ENCODE measurements around the gene RAB26. TPM values are rescaled to one million over a fixed set of nuclear protein-coding genes. Genes with fewer than 3 reads are reported as not detected.

Gene RAB26
- total RNA-seq, 1 experiment from 2014 or later: 1.0 TPM

GRCh38 chr16:2187212-2187611 is 38.8 kb downstream of the RAB26 start:
- BruUV-seq (replicated peaks): no TSS peak
- ChIA-PET POLR2A (interaction anchor here (0.8 kb wide), 1 partner anchor 32 kb away, joined by 4 read pairs; the partner anchor contains the start of gene TRAF7), CTCF (no interaction called here)
- Mint-ChIP-seq H3K36me3 (ENCODE audit: insufficient read depth, unreplicated experiment) (no peaks in the 10 kb centered on the region), H3K27me3 (ENCODE audit: insufficient read depth, unreplicated experiment) (no peaks in the 10 kb centered on the region), H3K4me3 (ENCODE audit: unreplicated experiment) (no peak overlapping the region), H3K4me1 (ENCODE audit: insufficient read depth, unreplicated experiment) (peaks cover 3% of the 10 kb centered on the region), H3K9me3 (ENCODE audit: unreplicated experiment) (no peaks in the 10 kb centered on the region), H3K27ac (ENCODE audit: low read depth, unreplicated experiment) (no peak overlapping the region)
- intact Hi-C loops (cut with micrococcal nuclease): no loop called here
- no peak for DNase-seq (ENCODE audit: unreplicated experiment)
- no peak for TF ChIP-seq CTCF (IDR thresholded peaks at IDR 0.05; ENCODE audit: unreplicated experiment)

GRCh38 chr16:2188395-2188794 is 40.0 kb downstream of the RAB26 start:
- no peak for TF ChIP-seq CTCF (IDR thresholded peaks at IDR 0.05; ENCODE audit: unreplicated experiment)
- Mint-ChIP-seq H3K4me3 (ENCODE audit: unreplicated experiment) (no peak overlapping the region), H3K27me3 (ENCODE audit: insufficient read depth, unreplicated experiment) (no peaks in the 10 kb centered on the region), H3K4me1 (ENCODE audit: insufficient read depth, unreplicated experiment) (no peaks in the 10 kb centered on the region), H3K9me3 (ENCODE audit: unreplicated experiment) (no peaks in the 10 kb centered on the region), H3K27ac (ENCODE audit: low read depth, unreplicated experiment) (no peak overlapping the region), H3K36me3 (ENCODE audit: insufficient read depth, unreplicated experiment) (no peaks in the 10 kb centered on the region)
- DNase-seq (ENCODE audit: unreplicated experiment): no peak
- intact Hi-C loops (cut with micrococcal nuclease): no loop called here
- ChIA-PET POLR2A (interaction anchor here (1.0 kb wide), 1 partner anchor 41 kb away, joined by 3 read pairs; no protein-coding TSS in a partner anchor), CTCF (interaction anchor here (0.7 kb wide), 1 partner anchor 37 kb away, joined by 3 read pairs; no protein-coding TSS in a partner anchor)
- BruUV-seq (replicated peaks): no TSS peak

DNA sequence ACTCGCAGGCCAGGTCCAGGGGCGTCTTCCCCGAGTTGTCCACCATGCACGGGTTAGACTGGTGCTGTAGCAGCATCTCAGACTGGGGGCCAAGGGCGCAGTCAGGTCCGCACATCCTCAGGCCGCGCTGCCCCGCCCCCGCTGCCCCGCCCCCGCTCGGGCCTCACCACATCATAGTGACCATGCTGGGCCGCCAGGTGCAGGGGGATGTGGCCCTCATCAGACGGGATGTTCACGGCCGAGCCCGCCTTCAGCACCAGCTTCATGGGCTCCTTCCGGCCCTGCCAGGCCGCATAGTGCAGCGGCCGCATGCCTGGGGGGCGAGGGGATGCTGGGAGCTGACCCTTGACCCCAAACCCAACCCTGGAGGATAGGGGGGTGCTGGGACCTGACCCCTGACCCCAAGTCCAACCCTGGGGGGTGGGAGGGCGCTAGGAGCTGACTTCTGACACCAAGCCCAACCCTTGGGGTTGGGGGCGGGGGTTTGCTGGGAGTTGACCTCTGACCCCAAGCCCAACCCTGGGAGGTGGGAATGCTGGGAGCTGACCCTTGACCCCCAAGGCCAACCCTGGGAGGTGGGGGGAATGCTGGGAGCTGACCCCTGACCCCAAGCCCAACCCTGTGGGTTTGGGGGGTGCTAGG is 40.9 kb downstream of the RAB26 start:
- BruUV-seq (replicated peaks): no TSS peak
- Mint-ChIP-seq H3K4me1 (ENCODE audit: insufficient read depth, unreplicated experiment) (no peaks in the 10 kb centered on the region), H3K27me3 (ENCODE audit: insufficient read depth, unreplicated experiment) (no peaks in the 10 kb centered on the region), H3K4me3 (ENCODE audit: unreplicated experiment) (no peak overlapping the region), H3K36me3 (ENCODE audit: insufficient read depth, unreplicated experiment) (no peaks in the 10 kb centered on the region), H3K9me3 (ENCODE audit: unreplicated experiment) (no peaks in the 10 kb centered on the region), H3K27ac (ENCODE audit: low read depth, unreplicated experiment) (no peak overlapping the region)
- CTCF ChIA-PET: no interaction called here
- POLR2A ChIA-PET: interaction anchor here (0.6 to 1.1 kb wide), 3 partner anchors 16 to 393 kb away, joined by 3 read pairs; no protein-coding TSS in a partner anchor
- intact Hi-C loops (cut with micrococcal nuclease): no loop called here
- no peak for TF ChIP-seq CTCF (IDR thresholded peaks at IDR 0.05; ENCODE audit: unreplicated experiment)
- no peak for DNase-seq (ENCODE audit: unreplicated experiment)

DNA sequence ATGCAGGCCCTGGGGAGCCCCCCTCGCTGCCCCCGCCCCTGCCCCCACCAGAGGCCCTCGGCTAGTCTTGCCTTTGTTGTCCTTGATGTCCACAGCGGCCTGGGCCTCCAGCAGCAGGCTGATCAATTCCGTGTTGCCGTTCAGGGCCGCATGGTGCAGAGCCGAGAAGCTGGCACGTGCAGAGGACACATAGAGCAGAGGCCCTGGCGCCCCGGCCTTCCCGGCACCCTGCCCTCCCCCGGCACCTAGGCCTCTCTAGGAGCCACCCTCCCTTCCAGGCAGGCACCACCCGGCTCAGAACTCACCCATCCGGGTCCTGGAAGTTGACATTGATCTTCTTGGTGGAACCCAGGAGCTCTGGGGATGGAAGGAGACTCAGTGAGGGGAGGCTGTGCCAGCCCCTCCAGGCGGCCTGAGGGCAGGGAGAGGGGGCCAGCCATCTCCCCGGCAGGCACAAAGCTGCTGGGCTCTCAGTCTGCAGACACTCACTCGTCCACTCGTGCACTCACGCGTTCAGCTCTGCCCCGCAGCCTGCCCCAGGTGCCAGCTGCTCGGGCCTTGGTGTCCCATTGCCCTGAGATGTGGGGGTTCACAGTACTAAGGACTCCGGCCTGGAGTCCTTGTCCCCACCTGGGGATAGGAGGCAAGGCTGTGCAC is 41.7 kb downstream of the RAB26 start:
- H3K36me3 Mint-ChIP-seq (ENCODE audit: insufficient read depth, unreplicated experiment): no peaks in the 10 kb centered on the region
- H3K27me3 Mint-ChIP-seq (ENCODE audit: insufficient read depth, unreplicated experiment): no peaks in the 10 kb centered on the region
- ChIA-PET CTCF (no interaction called here), POLR2A (interaction anchor here (1.1 kb wide), 1 partner anchor 16 kb away, joined by 3 read pairs; no protein-coding TSS in a partner anchor)
- no TSS peak for BruUV-seq (replicated peaks)
- H3K4me1 Mint-ChIP-seq (ENCODE audit: insufficient read depth, unreplicated experiment): no peaks in the 10 kb centered on the region
- no peak for TF ChIP-seq CTCF (IDR thresholded peaks at IDR 0.05; ENCODE audit: unreplicated experiment)
- no peaks in the 10 kb centered on the region for H3K9me3 Mint-ChIP-seq (ENCODE audit: unreplicated experiment)
- intact Hi-C loops (cut with micrococcal nuclease): no loop called here
- no peak overlapping the region for H3K4me3 Mint-ChIP-seq (ENCODE audit: unreplicated experiment)
- no peak for DNase-seq (ENCODE audit: unreplicated experiment)
- no peak overlapping the region for H3K27ac Mint-ChIP-seq (ENCODE audit: low read depth, unreplicated experiment)

All from MCF 10A (cell line).